Fibroblast of gingiva (primary cell): Measurements from ENCODE around the gene MAMDC4.
"Not testable (repeated sequence)": the region's sequence is repeated elsewhere in the genome, so short reads cannot be mapped to it uniquely, and the experiment has no call there.

Experiments used
- DNase-seq: peaks from one replicate; pipeline ENCODE4 v3.0.0-alpha.2; 2011; ENCODE audit warnings: low read depth

MAMDC4 gene

GRCh38 chr9:136851941-136852663, at the start of gene MAMDC4:
TSS of gene MAMDC4 (plus strand) at chr9:136852346. CDS start at chr9:136852417, 71 bp downstream.
- no peak for DNase-seq

- DNase-seq: not testable (repeated sequence)
Measured at GRCh38 chr9:136803009-136803550, 49.1 kb upstream of the MAMDC4 start.

- DNase-seq: no peak
Measured at GRCh38 chr9:136803551-136804508, 48.3 kb upstream of the MAMDC4 start.

GRCh38 chr9:136804509-136805206, 47.5 kb upstream of the MAMDC4 start:
- DNase-seq: no peak

- no peak for DNase-seq
Measured at GRCh38 chr9:136805207-136805740, 46.9 kb upstream of the MAMDC4 start.

GRCh38 chr9:136806067-136806466, 46.1 kb upstream of the MAMDC4 start:
- DNase-seq: no peak

- DNase-seq: no peak
Measured at GRCh38 chr9:136806631-136807201, 45.4 kb upstream of the MAMDC4 start.

GRCh38 chr9:136807281-136808074, 44.7 kb upstream of the MAMDC4 start, which contains the start of gene RABL6:
TSS of gene RABL6 (plus strand) at chr9:136807948. CDS start at chr9:136808197, 249 bp downstream.
- DNase-seq: peak; percentile 57

- no peak for DNase-seq
Measured at GRCh38 chr9:136808075-136808805, 43.9 kb upstream of the MAMDC4 start.

- DNase-seq: peak; percentile 27
Measured at GRCh38 chr9:136808806-136809158, 43.4 kb upstream of the MAMDC4 start.

- DNase-seq: no peak
Measured at GRCh38 chr9:136814725-136815421, 37.3 kb upstream of the MAMDC4 start.

GRCh38 chr9:136815422-136815782, 36.7 kb upstream of the MAMDC4 start:
- DNase-seq: no peak

GRCh38 chr9:136820971-136821825, 30.9 kb upstream of the MAMDC4 start:
- no peak for DNase-seq

GRCh38 chr9:136821826-136822544, 30.2 kb upstream of the MAMDC4 start:
- no peak for DNase-seq

- DNase-seq: no peak
Measured at GRCh38 chr9:136823136-136824046, 28.8 kb upstream of the MAMDC4 start.

- no peak for DNase-seq
Measured at GRCh38 chr9:136824496-136825225, 27.5 kb upstream of the MAMDC4 start.
